ENCODE data around the gene CTNNA2. TPM values are rescaled to one million over a fixed set of nuclear protein-coding genes. Genes with fewer than 3 reads are reported as not detected.

The CTNNA2 gene
- total RNA-seq, 1 donor from 2014 or later, result not detected

DNA sequence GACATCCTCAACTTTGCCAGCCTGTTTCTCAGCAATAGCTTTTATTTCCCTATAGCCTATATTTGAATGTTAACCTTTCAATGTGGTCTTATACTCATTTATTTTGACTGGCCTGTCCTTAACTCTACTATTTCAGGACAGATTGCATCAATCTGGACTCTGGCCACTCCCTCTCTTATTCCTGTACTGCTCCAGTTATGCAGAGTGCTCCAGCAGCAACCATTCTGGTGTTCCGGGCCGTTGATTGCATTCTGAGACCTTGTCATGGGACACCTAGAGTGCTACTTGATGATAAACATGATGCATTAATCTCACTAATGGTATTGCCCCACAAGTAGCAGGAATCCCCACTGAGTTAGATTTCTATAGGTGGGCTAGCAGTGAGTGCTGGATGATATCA is 428.3 kb downstream of the CTNNA2 start:
- H3K9me3 ChIP-seq, result no peaks in the 10 kb centered on the region
- H3K27ac ChIP-seq, result no peak overlapping the region
- no peaks in the 10 kb centered on the region for H3K27me3 ChIP-seq
- intact Hi-C loops (cut with DNase I), result no loop called here
- no peak overlapping the region for H3K4me3 ChIP-seq
- no peaks in the 10 kb centered on the region for H3K4me1 ChIP-seq
- TF ChIP-seq, protein P1, sequence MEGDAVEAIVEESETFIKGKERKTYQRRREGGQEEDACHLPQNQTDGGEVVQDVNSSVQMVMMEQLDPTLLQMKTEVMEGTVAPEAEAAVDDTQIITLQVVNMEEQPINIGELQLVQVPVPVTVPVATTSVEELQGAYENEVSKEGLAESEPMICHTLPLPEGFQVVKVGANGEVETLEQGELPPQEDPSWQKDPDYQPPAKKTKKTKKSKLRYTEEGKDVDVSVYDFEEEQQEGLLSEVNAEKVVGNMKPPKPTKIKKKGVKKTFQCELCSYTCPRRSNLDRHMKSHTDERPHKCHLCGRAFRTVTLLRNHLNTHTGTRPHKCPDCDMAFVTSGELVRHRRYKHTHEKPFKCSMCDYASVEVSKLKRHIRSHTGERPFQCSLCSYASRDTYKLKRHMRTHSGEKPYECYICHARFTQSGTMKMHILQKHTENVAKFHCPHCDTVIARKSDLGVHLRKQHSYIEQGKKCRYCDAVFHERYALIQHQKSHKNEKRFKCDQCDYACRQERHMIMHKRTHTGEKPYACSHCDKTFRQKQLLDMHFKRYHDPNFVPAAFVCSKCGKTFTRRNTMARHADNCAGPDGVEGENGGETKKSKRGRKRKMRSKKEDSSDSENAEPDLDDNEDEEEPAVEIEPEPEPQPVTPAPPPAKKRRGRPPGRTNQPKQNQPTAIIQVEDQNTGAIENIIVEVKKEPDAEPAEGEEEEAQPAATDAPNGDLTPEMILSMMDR (IDR thresholded peaks at IDR 0.05), result no peak
- DNase-seq, result no peak
- no peak for ATAC-seq
- H3K36me3 ChIP-seq, result no peaks in the 10 kb centered on the region

- H3K4me3 ChIP-seq, result no peak overlapping the region
- ATAC-seq (no peak), DNase-seq (no peak)
- H3K36me3 ChIP-seq, result no peaks in the 10 kb centered on the region
- no peaks in the 10 kb centered on the region for H3K27me3 ChIP-seq
- intact Hi-C loops (cut with DNase I), result no loop called here
- H3K27ac ChIP-seq, result no peak overlapping the region
- no peaks in the 10 kb centered on the region for H3K4me1 ChIP-seq
- TF ChIP-seq, protein P1 (IDR thresholded peaks at IDR 0.05), result no peak
- H3K9me3 ChIP-seq, result no peaks in the 10 kb centered on the region
Observed at GRCh38 chr2:79944205-79944604, 431.4 kb downstream of the CTNNA2 start.

DNA sequence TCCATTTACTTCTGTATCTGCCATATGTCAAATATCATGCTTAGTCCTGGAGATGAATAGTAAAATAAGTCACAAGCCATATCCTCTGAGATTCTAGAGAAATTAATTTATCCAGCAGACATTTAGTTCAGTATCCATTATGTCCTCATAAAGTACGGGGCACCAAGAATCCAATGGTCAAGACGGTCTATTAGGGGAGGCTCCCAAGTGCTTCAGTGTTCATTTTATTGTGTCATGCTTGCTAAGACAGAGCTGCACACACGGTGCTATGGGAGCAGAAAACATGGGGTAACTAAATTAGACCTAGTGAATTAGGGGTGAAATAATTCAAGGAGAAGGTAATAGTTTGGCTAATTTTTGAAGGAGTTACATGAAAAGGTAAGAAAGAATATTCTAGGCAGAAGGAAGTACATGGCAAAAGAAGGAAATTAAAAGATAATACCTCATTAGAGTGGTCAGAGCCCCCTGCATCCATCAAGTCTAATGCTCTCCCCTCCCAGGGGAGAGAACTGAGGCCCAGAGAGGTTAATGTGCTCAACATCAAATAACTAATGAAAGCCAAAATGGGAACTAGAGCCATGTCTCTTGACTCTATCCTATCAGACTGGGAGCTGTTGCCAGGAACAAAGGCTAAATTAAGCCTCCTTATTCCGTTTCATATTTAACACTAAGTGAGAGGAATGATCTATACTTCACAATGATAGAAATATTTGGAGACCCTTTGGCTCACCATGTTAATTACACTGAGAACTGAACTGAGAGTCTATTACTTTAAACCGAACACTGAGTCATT is 433.0 kb downstream of the CTNNA2 start:
- Histone ChIP-seq H3K27ac (no peak overlapping the region), H3K27me3 (no peaks in the 10 kb centered on the region), H3K36me3 (no peaks in the 10 kb centered on the region), H3K9me3 (no peaks in the 10 kb centered on the region), H3K4me3 (no peak overlapping the region), H3K4me1 (no peaks in the 10 kb centered on the region)
- DNase-seq (no peak), ATAC-seq (no peak)
- intact Hi-C loops (cut with DNase I), result no loop called here
- TF ChIP-seq, protein P1 (IDR thresholded peaks at IDR 0.05), result no peak

GRCh38 chr2:79947751-79948150 is 434.9 kb downstream of the CTNNA2 start:
- Histone ChIP-seq H3K27me3 (no peaks in the 10 kb centered on the region), H3K36me3 (no peaks in the 10 kb centered on the region), H3K27ac (no peak overlapping the region), H3K4me1 (no peaks in the 10 kb centered on the region), H3K9me3 (no peaks in the 10 kb centered on the region), H3K4me3 (no peak overlapping the region)
- no peak for DNase-seq
- TF ChIP-seq, protein P1 (IDR thresholded peaks at IDR 0.05), result no peak
- intact Hi-C loops (cut with DNase I), result no loop called here
- peak; percentile 93 for ATAC-seq

DNA sequence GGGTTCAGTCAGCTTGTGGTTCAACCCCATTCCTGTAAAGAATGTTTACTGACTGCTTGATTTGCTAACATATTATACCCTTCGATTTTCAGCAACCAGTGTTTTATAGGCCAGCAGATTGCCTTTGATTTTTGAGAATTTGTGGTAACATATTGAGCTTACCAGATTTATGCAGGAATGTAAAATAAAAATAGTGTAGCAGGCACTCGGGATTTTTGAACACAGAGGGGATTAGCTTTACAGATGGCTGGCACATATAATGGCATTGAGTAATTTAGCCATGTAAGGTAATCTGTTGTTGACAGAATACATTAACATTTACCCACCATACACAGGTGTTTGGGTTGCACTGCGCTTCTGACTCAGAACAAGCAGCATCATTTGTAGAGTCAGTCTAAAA is 437.7 kb downstream of the CTNNA2 start:
- no peak overlapping the region for H3K4me3 ChIP-seq
- no peaks in the 10 kb centered on the region for H3K9me3 ChIP-seq
- TF ChIP-seq, protein P1 (IDR thresholded peaks at IDR 0.05), result no peak
- H3K4me1 ChIP-seq, result no peaks in the 10 kb centered on the region
- intact Hi-C loops (cut with DNase I), result no loop called here
- no peak overlapping the region for H3K27ac ChIP-seq
- ATAC-seq, result no peak
- no peaks in the 10 kb centered on the region for H3K27me3 ChIP-seq
- no peaks in the 10 kb centered on the region for H3K36me3 ChIP-seq
- DNase-seq, result no peak

All from upper lobe of right lung (tissue), 1 donor.